Body of pancreas (tissue), 4 donors: ENCODE results near the gene TRPM2.

Experiments used
- CTCF ChIP-seq, 7 experiments: fragments of 450-650 bp in 4 of 7; fragments of 200-600 bp in 3 of 7; sonication (generic) in 3 of 7; IDR thresholded peaks; one replicate each; pipeline ENCODE4 v1.5.1; 2016 to 2019; ENCODE audit warnings: antibody characterized with exemption in 7 of 7
- POLR2A ChIP-seq, 3 donors: fragments of 450-650 bp; IDR thresholded peaks; one replicate each; pipeline ENCODE4 v1.6.1; 2016; ENCODE audit warnings: antibody characterized with exemption in 3 of 3, mild to moderate bottlenecking in 2 of 3

DNA sequence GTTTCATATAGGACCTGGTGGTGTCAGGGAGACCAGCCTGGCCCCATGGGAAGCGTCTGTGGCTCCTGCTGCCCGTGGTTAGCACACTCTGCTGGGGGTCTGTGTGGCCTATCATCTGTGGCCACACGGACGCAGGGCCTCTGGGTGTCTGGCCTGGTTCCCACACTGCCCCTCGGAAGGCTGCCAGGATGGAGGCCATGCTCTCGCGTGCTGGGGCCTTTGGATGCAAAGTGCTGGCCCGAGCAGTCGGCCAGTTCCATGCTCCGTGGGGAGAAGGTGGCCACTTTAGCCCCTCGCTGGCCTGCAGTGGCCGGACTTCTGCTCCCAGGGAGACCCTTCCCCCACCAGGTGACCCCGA, 81.1 kb downstream of the TRPM2 start:
- no peak for TF ChIP-seq CTCF (IDR thresholded peaks at IDR 0.05)
- TF ChIP-seq POLR2A (IDR thresholded peaks at IDR 0.05): no peak
